GM23338 (cell line): ENCODE data around the gene CDK4. TPM values are rescaled to one million over a fixed set of nuclear protein-coding genes. Genes with fewer than 3 reads are reported as not detected.

ENCODE experiments used
- ATAC-seq: fragments of 200-7000 bp; cut with Tn5 transposase; 3 replicates; pipeline ENCODE4 v1.9.1; 2020
- DNase-seq: peaks from one replicate; pipeline ENCODE4 v3.0.0-alpha.2; 2015; ENCODE audit warnings: low spot score
- H2AFZ ChIP-seq: fragments of 200-600 bp; sonication (generic); 2 replicates; pipeline ENCODE4 v1.8.0; 2016; ENCODE audit warnings: antibody characterized with exemption, mild to moderate bottlenecking, moderate library complexity
- H3F3A ChIP-seq: fragments of 200-600 bp; sonication (generic); replicated peaks from 2 replicates; pipeline ENCODE4 v1.8.0; 2017; ENCODE audit warnings: antibody characterized with exemption, mixed run types, low read depth
- H3K27ac ChIP-seq: fragments of 200-600 bp; sonication (generic); 2 replicates; pipeline ENCODE4 v1.6.1; 2016; ENCODE audit warnings: low read depth
- H3K27me3 ChIP-seq: fragments of 200-600 bp; sonication (generic); 2 replicates; pipeline ENCODE4 v1.8.0; 2016; ENCODE audit warnings: mild to moderate bottlenecking, mixed run types, moderate library complexity; ENCODE audit not compliant: insufficient read depth
- H3K36me3 ChIP-seq: fragments of 200-600 bp; sonication (generic); 2 replicates; pipeline ENCODE4 v1.8.0; 2016; ENCODE audit warnings: mild to moderate bottlenecking; ENCODE audit not compliant: insufficient read depth
- H3K4me1 ChIP-seq: fragments of 200-600 bp; sonication (generic); 2 replicates; pipeline ENCODE4 v1.8.0; 2016; ENCODE audit warnings: mild to moderate bottlenecking, moderate library complexity; ENCODE audit not compliant: insufficient read depth
- H3K4me2 ChIP-seq: fragments of 200-600 bp; sonication (generic); 2 replicates; pipeline ENCODE4 v1.7.1; 2017; ENCODE audit warnings: mixed run types
- H3K4me3 ChIP-seq: fragments of 200-600 bp; sonication (generic); 2 replicates; pipeline ENCODE4 v1.6.1; 2016; ENCODE audit warnings: mixed run types
- H3K79me2 ChIP-seq: fragments of 200-600 bp; sonication (generic); replicated peaks from 2 replicates; pipeline ENCODE4 v1.8.0; 2017; ENCODE audit warnings: mild to moderate bottlenecking; ENCODE audit not compliant: insufficient read depth
- H3K9me2 ChIP-seq: fragments of 200-600 bp; sonication (generic); 2 replicates; pipeline ENCODE4 v1.8.0; 2017; ENCODE audit not compliant: insufficient read depth
- H4K20me1 ChIP-seq: fragments of 200-600 bp; sonication (generic); replicated peaks from 2 replicates; pipeline ENCODE4 v1.8.0; 2017; ENCODE audit warnings: mild to moderate bottlenecking; ENCODE audit not compliant: insufficient read depth
- H3K27ac Mint-ChIP-seq: 2 replicates; pipeline ENCODE4 v1.8.0; 2020; ENCODE audit warnings: inconsistent platforms, mild to moderate bottlenecking, moderate library complexity, mixed read lengths
- H3K27me3 Mint-ChIP-seq: 3 replicates; pipeline ENCODE4 v1.8.0; 2022; ENCODE audit warnings: low read depth, mild to moderate bottlenecking, moderate library complexity, mixed read lengths, inconsistent platforms; ENCODE audit not compliant: insufficient read depth, poor library complexity
- H3K36me3 Mint-ChIP-seq: 3 replicates; pipeline ENCODE4 v1.8.0; 2021; ENCODE audit warnings: low read depth, mild to moderate bottlenecking, inconsistent platforms, moderate library complexity, mixed read lengths
- H3K4me1 Mint-ChIP-seq: 3 replicates; pipeline ENCODE4 v1.8.0; 2020; ENCODE audit warnings: mild to moderate bottlenecking, inconsistent platforms, mixed read lengths
- H3K4me3 Mint-ChIP-seq: 3 replicates; pipeline ENCODE4 v1.8.0; 2021; ENCODE audit warnings: moderate library complexity, mild to moderate bottlenecking, inconsistent platforms, mixed read lengths
- H3K9me3 Mint-ChIP-seq: 3 replicates; pipeline ENCODE4 v1.8.0; 2020; ENCODE audit warnings: moderate library complexity, mild to moderate bottlenecking, inconsistent platforms, mixed read lengths
- CREB1 ChIP-seq: fragments of 250-450 bp; sonication (Bioruptor Pico); IDR thresholded peaks from 2 replicates; pipeline ENCODE4 v1.5.0; 2020; ENCODE audit warnings: low read depth, mild to moderate bottlenecking, moderate library complexity
- CTCF ChIP-seq, 2 experiments: fragments of 200-600 bp in 1 of 2; sonication (generic) in 1 of 2; conservative IDR thresholded peaks; 2 replicates each; pipeline versions ENCODE4 v1.5.1 to v1.6.1; 2016 to 2017; ENCODE audit warnings: antibody characterized with exemption in 2 of 2, low read depth in 2 of 2, mild to moderate bottlenecking in 2 of 2, moderate library complexity in 1 of 2
- ETS1 ChIP-seq: IDR thresholded peaks from 2 replicates; pipeline ENCODE4 v1.6.1; 2016; ENCODE audit warnings: antibody characterized with exemption
- EZH2 ChIP-seq: fragments of 200-600 bp; sonication (generic); IDR thresholded peaks from one replicate; pipeline ENCODE4 v1.8.0; 2017; ENCODE audit warnings: antibody characterized with exemption, mild to moderate bottlenecking, low read depth; ENCODE audit not compliant: unreplicated experiment
- EZH2phosphoT487 ChIP-seq: fragments of 200-600 bp; sonication (generic); IDR thresholded peaks from one replicate; pipeline ENCODE4 v1.8.1; 2018; ENCODE audit warnings: antibody characterized with exemption; ENCODE audit not compliant: unreplicated experiment
- JUNB ChIP-seq: IDR thresholded peaks from one replicate; pipeline ENCODE4 v1.6.1; 2016; ENCODE audit warnings: antibody characterized with exemption; ENCODE audit not compliant: unreplicated experiment
- NANOG ChIP-seq: IDR thresholded peaks from 2 replicates; pipeline ENCODE4 v1.6.1; 2016; ENCODE audit warnings: antibody characterized with exemption, borderline replicate concordance
- POLR2AphosphoS5 ChIP-seq: IDR thresholded peaks from 2 replicates; pipeline ENCODE4 v1.6.1; 2016; ENCODE audit warnings: antibody characterized with exemption, low read depth
- REST ChIP-seq: IDR thresholded peaks from one replicate; pipeline ENCODE4 v1.6.1; 2018; ENCODE audit warnings: antibody characterized with exemption; ENCODE audit not compliant: unreplicated experiment
- STAT1 ChIP-seq: IDR thresholded peaks from one replicate; pipeline ENCODE4 v1.6.1; 2016; ENCODE audit warnings: antibody characterized with exemption; ENCODE audit not compliant: unreplicated experiment
- ZNF114 ChIP-seq: fragments of 250-450 bp; sonication (Bioruptor Pico); IDR thresholded peaks from 2 replicates; pipeline ENCODE4 v1.5.0; 2020; ENCODE audit warnings: mild to moderate bottlenecking, moderate library complexity
- ZNF331 ChIP-seq: fragments of 250-450 bp; sonication (Bioruptor Pico); IDR thresholded peaks from 2 replicates; pipeline ENCODE4 v1.5.0; 2020; ENCODE audit warnings: low read depth, mild to moderate bottlenecking, moderate library complexity
- polyA plus RNA-seq: library from polyadenylated mRNA; unstranded; fragments of >200 nt; fragmentation: Nextera tagmentation; extraction: Ambion mirVana; gene quantifications from 2 replicates; pipeline ENCODE4 v1.2.1, GENCODE V29; 2016
- total RNA-seq: library from RNA; depleted of rRNA; stranded (reverse); fragments of >200 nt; shearing (Covaris generic); gene quantifications from 2 replicates; pipeline ENCODE4 v1.2.3, GENCODE V29; 2014

The CDK4 gene
- total and polyA plus RNA-seq, 2 experiments from 2014 or later: 105 to 198 TPM

GRCh38 chr12:57743769-57744168, 8.3 kb downstream of the CDK4 start (continued):
- TF ChIP-seq ZNF114 (no peak), ZNF331 (CRISPR knock-in tag) (no peak), CREB1 (no peak), JUNB (no peak), STAT1 (no peak), ETS1 (no peak), NANOG (no peak), EZH2phosphoT487 (no peak), EZH2 (no peak), POLR2AphosphoS5 (no peak)

GRCh38 chr12:57741844-57742738, 10.0 kb downstream of the CDK4 start:
- Histone ChIP-seq H4K20me1 (no peaks in the 10 kb centered on the region; the same call in 1 of the 2 replicates), H2AFZ (no peak overlapping the region), H3K4me3 (no peak overlapping the region), H3K27me3 (peaks cover 69% of the 10 kb centered on the region), H3K79me2 (no peaks in the 10 kb centered on the region), H3K4me2 (no peak overlapping the region), H3K27ac (no peak overlapping the region), H3K4me1 (peaks cover 7% of the 10 kb centered on the region), H3K36me3 (peaks cover 7% of the 10 kb centered on the region), H3F3A (peaks cover 18% of the 10 kb centered on the region), H3K9me2 (no peaks in the 10 kb centered on the region)
- ATAC-seq (peak; percentile 7; the same call in 2 of the 3 replicates), DNase-seq (peak; percentile 65)
- peaks cover 59% of the 10 kb centered on the region for H3K27me3 Mint-ChIP-seq
- H3K36me3 Mint-ChIP-seq: peaks cover 14% of the 10 kb centered on the region
- H3K27ac Mint-ChIP-seq: no peak overlapping the region
- peak overlapping the region; percentile 50 for H3K4me3 Mint-ChIP-seq
- H3K4me1 Mint-ChIP-seq: peaks cover 21% of the 10 kb centered on the region
- H3K9me3 Mint-ChIP-seq: no peaks in the 10 kb centered on the region; the same call in 1 of the 3 replicates
- peak; percentile 9; the same call in 1 of the 2 replicates for TF ChIP-seq CREB1
- TF ChIP-seq ZNF331 (CRISPR knock-in tag): no peak
- TF ChIP-seq EZH2phosphoT487: no peak
- TF ChIP-seq POLR2AphosphoS5: no peak
- no peak for TF ChIP-seq STAT1
- TF ChIP-seq CTCF (conservative IDR thresholded peaks at IDR 0.05; ENCODE audit: low read depth in 2 of 2): peak; percentile 34 to 67; a peak in 3 of 4 replicates
- no peak for TF ChIP-seq NANOG
- no peak for TF ChIP-seq REST
